Hypothalamus (tissue), 51 donors: ENCODE measurements around the gene AKT1.

ENCODE experiments used
- DNase-seq, 51 donors: peaks; one replicate each; lab custom pipeline; 2025; lab: John Stamatoyannopoulos, UW

The AKT1 gene

DNA sequence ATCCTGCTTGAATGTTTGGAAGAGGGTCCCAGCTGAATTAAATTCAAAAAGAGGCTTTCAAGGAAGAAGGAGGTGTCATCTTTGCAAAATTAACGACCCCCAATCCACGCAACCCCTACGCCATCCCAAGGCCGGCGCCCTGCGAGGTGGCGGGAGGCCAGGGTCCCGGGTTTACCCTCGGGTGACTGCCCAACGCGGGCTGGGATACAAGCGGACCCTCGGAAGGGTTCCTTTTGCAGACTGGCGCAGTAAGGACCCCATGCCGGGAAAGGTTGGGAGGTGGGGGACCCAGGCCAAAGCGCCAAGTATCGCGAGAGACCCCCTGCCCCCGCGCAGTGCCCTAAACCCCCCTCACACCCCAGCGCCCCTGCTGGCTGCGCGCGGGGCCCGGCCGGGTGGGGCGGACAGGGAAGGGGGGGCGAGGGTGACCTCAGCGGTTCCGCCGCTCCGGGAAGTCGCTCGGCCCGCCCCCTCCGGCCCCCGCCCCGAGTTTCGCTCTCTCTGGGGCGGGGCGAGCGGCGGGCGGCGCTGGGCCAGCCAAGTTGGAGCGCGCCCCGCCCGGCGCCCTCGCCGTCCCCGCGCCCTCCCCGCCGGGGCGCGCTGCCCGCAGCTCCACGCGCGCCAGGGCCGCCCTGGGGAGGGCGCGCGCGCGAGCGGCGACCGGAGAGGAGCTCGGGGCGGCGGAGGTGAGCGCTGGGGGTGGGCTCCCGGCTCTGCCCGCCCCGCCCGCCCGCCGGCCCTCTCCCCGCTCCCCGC lies 4.6 kb upstream of the AKT1 start:
- DNase-seq = peak in 28 of 51 donors; percentile 11 to 75 (median 44)

DNA sequence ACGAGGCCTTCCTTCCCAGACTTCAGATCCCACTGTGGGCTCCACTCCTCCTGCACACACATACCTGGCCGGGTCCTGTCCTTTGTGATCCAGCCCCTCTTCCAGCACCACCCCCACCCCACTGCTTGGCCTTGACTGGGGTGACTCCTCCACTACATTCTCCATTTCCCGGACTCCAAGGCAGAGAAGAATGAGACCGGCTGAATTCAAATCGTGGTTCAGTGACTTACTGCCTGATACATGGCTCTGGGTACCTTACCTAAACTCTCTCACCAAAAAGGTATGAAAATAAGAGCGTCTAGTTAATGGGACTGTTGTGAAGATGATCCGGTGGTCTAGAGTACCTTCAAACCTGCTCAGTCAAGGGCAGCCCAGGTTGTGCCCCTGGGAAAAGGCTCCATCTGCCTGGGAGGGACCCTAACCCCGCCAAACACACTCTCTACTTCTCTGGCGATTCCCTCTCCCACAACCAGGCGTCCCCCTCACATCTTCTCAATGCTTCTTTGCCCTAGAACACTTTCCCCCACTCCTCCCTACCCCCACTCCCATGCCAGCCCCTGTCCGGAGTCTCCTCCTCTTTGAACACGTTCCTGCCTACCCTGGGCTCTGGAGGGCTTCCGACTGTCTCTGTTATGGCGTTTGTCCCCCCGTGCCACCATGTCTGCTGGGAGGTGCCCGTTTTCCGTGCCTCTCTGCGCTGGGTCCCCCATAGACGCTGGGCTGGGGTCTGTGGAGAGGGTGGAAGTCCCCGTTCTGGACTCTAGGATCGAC lies 3.9 kb upstream of the AKT1 start:
- DNase-seq = peak in 1 of 51 donors; percentile 25

DNA sequence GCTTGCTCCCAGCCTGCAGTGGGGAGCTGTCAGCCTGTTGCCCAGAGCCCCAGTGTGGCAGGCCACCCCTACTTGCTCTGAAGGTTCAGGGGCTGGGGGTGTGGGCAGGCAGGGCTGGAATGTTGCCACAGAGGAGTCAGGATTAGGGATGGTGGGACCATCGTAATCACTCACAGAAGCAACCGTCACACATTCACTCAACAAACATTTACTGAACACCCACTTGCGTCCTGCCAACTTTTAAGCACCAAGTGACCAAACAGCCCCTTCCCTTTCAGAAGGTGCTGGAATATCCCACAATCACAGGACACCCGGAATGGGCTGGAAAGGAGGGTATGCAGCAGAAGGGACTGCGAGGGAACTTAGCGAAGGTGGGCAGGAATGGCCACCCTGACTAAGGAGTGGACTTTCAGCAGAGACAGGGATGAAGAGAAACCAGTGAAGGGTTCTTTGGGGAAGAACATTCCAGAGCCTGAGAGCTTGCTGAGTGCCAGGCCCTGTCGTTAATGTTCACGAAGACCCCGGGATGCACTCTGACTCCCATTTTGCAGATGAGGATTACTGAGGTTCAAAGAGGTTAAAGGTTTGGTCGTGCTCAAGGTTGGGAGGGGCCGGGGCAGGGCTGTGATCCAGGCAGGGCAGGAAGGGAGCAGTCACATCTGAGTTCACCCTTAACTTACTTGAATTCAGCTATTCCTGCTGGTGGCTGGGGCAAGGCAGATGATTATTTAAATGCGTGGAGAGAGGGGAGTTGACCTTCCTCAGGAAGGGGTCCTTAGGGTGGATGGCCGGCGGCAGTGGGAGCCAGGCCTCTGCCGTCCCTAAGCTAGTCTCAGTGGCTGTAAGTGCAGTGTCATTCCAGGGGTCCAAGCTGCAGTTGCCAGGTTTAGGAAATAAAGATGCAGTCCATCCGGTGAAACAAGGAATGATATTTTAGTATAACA lies 3.0 kb upstream of the AKT1 start:
- no peak for DNase-seq

DNA sequence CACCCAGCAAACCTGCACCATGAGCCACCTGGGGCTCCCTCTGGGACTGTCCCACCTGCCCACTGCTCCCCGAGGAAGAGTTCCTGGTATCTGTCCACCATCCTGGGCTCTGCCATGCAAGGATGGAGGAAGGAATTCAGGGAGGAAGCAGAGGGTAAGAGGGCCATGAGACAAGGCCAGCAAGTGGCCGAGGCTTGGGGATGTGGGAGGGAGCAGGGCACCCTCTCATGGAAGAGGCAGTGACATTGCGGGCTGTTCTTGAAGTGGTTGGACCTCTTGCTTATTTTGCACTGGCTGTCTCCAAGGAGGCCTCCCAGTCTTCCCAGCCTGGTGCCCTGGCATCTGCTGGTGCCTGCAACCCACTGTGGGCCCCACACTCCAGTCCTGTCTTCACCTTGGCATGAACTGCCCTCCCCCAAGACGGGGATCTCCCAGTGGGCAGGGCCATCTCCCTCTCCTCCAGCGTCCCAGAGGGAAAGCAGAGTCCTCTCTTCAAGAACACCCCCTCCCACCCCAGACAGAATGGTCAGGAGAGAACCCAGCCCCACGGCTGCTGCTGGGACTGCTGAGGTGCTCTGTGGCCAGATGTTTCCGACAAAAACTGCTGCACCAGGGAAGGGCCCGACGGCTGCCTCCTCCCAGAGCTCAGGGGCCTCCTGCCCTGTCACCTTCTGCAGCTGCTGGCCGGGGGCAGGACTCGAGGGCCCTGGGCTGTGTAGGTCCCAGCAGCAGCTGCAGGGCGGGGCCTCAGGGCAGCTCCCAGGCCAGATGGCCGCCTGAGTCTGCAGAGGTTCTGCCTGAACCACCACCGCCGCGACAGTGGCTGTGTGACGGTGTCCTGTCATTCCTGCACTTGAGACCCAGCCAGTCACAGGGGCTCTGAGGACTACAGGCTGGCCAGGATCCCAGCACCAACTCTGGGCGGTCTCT lies 1.8 kb upstream of the AKT1 start:
- no peak for DNase-seq

DNA sequence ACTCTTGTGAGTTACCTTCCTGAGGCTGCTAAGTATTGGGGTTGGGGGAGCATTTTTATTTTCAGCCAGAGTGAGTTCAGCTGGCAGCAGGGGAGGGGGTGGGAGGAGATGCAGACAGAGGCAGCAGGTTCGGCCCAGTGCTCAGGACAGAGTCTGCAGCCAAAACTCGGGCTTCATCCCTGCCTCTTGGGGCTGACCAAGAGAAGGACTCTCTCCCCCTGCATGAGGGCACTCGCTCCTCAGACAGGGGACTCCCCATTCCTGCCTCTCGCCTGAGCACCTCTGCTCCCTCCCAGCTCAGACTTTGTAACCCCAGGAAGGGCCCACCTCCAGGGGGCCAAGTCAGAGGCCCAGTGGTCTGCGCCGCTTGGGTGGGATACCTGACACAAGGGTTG lies 1.1 kb upstream of the AKT1 start:
- DNase-seq = no peak

DNA sequence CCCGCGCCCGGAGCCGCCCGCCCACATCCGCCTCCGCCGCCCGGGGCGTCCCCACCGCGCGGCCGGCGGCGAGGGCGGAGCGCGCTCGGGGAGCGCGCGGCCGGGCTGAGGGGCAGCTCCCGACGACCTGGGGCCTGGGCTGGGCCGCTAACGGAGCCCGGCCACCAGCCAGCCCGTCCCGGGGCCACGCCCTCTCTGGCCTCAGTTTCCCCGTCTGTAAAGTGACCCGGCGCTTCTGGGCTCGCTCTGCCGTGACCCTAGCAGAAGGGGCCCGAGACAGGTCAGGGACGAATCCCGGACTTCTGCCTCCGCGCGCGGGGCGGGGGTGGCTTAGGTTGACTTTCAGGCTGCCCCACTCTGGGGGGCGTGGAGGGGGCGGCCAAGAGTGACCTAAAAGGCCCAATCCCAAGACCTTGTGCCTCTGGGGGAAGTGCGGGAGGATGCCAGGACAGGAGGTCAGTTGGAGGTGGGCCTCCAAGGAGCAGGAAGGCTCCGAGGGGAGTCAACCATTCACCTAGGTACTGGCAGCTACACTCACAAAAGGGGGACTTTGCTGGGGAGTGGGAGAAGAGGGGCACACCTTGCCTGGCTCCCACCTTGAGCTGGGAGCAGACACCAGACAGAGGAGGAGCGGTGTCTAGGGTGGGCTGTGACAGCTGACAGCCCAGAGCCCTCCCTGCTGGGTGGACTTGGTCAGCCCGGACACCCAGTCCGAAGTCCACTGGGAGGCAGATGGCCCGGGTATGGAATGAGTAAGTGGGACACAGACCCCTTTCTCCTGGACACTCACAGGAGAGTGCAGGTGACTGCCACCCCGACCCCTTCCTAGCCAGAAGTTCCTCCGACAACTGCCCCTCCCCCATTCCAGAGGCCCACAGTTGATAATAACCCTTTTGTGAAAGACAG lies 486 bp upstream of the AKT1 start:
- DNase-seq = peak in 15 of 51 donors; percentile 18 to 70 (median 36)

DNA sequence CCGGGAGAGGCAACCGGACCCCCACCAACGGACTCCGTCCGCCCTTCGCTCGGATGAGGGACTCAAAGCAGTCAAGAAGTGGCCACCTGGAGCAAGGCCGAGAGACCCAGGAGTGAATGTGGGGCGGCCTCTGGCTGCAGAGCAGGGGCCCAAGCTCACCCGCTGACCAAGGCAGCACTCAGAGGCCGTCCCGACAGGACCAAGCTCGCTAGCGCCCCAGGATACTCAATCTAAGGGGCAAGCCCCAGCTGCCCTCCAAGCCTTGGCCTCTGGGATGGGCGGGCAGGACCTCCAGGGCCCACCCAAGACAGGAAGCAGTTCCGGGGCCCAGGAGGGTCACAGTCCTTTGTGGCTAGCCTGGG lies 936 bp downstream of the AKT1 start:
- peak in 3 of 51 donors; percentile 18 to 39 (median 20) for DNase-seq

DNA sequence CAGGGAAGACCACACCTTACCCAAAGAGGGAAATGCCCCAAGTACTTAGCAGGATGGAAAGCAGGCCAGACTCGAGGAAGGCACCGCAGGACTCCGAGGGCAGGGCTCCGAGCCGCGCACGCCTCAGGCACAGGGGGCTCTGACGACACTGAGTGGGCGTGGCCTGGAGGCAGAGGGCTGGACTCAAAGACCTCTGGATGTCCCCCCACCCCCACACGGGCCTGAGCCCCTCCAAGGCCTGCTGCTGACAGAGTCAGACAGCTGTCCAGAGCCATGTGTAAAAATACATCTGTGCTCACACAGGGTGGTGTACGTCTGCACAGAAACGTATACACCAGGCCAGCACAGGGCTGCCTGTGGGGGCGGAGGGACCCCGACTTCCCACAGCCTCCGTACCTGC lies 1.4 kb downstream of the AKT1 start:
- peak in 1 of 51 donors; percentile 82 for DNase-seq

DNA sequence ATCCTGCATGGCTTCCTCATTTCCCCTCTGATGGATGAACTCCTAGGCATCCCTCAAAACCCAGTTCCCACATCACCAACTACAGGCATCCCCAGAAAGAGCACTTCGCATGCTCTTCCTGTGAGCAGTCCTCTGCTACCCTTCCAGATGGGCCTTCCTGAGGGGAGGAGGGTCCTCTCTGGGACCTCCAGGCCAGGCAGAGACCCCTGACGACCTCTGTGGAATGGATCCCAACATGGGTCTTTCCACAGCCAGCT lies 1.9 kb downstream of the AKT1 start:
- no peak for DNase-seq

DNA sequence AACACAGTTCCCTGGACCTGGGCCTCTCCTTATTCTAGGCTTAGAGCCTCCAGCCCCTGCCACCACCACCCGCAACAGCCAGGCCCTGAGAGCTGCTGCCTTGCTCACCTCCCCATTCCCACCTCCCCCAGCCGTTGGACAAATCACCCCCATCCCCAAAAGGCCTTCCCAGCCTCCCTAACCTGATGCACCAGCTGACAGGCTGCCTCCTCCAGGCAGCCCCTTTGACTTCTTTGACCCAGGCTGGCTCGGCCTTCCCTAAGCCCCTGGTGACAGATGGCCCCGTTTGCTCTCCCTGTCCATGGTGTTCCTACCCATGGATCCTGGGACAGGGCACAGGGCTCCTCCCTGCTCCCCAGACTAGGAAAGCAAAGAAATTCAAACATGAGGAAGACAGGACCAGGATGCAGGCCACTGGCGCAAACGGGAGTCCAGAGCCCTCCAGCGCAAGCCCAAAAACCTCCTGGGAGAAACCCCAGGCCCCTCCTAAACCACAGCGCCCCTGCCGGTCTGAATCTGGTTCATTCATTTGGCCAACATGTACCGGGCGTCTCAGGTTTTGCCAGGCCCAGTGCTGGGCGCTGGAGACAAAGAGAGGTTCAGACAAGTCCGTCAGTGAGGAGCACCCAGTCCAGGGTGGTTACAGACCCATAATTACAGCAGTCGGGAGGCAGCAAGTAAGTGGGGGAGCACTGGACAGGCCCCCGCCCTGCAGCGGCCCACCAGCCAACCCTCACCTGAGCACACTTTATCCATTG lies 2.4 kb downstream of the AKT1 start:
- DNase-seq = no peak

DNA sequence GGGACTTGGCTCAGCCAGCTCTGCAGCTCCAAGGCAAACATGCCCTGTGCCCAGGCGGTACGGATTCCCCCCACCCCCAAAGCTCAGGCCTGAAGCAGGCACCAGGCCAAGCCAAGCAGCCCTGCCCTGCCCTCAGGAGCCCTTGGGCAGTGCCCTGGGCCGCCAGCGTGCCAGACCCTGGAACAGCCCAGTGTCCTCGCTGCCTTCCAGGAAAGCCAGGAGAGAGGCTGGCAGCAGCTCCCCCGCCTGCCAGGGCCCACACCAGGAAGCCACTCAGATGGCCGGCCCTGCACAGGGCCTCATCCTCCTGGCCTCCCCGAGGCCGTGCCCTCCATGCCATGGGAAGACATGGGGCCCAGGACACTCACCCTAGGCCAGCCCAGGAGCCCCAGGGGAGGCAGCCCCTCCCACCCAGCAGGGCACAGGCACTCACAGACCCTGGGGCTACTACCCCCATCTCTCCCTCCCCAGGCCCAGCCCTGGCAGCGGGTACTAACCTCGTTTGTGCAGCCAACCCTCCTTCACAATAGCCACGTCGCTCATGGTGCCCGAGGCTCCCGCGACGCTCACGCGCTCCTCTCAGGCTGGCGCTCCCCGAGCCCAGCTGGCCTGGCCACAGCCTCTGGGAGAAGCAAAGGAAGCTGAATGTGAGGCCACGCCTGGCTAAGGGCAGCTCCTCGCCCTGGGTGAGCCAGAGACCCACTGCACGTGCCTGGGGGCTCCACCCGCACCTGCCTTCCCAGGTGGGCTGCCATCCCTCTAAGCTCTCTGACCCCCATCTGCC lies 3.3 kb downstream of the AKT1 start:
- DNase-seq = no peak

DNA sequence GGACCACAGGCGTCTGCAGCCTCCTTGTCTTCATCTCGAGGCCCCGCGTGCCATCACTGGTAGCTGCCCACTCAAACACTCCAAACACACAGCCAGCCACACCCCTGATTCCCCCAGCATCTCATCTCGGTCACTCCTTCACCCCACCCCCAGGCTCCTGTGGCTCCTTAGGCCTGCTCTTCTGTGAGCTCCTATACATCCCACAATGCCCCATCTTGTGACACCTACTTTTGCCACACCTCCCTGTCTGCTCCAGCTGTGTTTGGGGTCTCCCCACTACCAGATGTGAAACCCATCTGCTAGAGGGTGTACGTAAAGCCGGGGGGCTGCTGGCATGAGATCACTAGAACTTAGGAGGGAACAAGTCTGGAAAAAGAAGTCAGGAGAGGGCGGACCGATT lies 4.1 kb downstream of the AKT1 start:
- DNase-seq = no peak

DNA sequence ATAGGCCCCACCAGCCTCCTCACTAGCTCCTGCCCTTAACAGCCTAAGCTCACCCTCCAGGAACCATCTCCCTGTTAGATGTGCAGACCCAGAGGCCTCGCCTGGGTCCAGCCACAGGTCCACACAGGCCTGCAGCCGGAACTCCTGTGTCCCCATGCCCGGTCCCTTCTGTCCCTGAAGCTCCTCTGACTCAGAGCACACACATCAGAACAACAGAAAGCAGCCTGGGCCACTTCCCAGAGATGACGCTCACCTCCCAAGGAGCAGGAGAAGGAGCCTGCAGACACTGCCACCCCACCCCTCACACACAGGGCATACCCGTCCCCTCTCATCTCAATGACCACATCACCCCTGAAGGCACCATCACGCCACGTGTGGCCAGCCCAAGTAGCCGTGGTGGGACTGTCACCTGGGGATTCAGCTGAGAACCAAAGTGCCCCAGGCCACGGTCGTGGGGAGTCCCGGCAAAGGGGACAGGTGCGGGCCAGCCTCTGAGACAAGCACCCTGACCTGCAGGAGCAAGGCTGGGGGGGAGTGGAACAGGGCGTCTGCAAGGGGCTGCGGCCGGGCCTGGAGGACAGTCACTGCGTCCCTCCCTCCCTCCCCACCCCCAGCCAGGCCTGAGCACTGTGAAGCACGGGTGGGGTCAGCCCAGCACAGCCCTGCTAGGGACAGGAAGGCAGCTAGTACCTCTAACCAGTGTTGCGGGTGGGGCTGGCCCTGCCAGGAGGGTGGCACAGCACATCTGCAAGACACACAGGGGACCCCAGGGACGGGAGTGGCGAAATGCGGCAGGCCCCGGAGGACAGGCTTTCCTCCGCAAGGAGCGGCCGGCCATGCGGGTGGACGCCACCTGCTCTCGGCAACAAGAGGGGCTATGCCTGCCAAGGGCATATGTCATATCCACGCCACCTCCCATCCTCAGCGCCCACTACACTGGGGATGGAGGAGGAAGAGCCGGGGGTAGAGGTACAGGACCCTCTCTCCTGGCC lies 5.5 kb downstream of the AKT1 start:
- DNase-seq = no peak

DNA sequence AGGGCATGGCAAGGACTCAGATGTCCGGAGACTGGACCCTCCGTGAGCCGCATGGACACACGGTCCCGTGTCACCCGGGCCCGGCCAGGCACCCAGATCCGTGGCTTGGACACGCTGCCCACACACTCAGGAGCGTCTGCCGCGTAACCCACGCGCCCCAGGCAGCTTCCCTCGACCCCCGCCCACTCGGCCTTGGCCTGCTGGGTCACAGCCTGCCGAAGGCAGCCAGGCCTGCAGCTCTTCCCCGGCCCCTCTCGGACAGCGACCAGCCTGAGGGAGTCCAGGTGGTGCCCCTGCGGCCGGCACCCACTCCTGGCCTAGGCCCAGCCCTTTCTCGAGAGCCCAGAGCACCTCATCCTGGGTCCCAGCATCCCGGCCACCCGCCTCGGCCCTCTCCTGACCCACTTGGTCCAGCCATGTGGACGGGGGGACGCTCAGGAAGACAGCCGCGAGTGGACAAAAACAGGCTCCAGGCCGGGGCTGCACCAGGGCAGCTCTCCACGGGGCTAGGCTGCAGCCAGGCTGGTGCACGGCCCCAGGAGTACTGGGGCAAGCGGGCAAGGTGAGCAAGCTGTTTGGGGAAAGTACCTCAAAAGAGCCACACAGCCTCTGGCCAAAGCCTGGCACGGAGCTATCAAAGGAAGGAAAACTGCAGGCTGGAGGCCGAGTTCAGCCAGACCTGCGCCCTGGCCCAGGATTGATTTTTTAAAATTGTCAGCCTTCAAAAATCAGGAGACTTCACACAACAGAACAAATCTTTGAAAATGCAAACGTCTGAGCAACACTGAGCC lies 6.5 kb downstream of the AKT1 start:
- DNase-seq = no peak

DNA sequence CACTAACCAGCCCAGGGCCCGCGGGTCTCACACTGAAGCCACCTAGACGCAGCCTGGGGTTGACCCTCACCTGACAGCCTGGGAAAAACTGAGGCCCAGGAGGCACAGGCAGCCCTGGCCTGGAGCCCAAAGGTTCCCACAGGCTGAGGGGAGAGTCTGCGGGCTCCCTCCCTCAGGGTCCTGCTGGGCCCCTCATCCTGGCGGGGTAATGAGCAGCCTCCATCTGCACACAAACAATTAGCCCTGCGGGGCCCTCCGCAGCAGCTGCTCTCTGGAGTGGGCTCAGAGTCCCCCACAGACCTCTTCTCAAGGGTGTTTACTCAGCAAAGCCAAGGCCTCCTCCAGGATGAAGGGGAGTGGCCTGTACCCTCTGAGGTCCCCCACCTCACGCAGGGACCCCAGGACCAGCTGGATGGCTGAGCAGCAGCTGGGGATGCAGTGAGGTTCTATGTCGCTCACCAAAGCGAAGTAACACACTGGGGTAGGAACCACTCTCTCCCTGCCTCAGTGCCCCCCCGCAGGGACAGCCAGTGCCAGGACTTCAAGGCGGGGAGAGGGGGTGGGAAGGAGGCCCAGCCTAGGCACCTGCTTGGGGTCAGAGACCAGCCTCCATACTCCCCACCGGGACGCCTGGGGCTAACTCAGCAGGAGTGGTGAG lies 7.3 kb downstream of the AKT1 start:
- no peak for DNase-seq
